GM19351 (cell line): ENCODE data around the gene RFC1.
"Not testable (repeated sequence)": the region's sequence is repeated elsewhere in the genome, so short reads cannot be mapped to it uniquely, and the experiment has no call there.

Experiments used
- ATAC-seq: cut with Tn5 transposase; IDR thresholded peaks from one replicate; pipeline ENCODE4 v1.9.1; 2021; ENCODE audit warnings: mild to moderate bottlenecking, moderate library complexity; ENCODE audit not compliant: unreplicated experiment

Gene RFC1

DNA sequence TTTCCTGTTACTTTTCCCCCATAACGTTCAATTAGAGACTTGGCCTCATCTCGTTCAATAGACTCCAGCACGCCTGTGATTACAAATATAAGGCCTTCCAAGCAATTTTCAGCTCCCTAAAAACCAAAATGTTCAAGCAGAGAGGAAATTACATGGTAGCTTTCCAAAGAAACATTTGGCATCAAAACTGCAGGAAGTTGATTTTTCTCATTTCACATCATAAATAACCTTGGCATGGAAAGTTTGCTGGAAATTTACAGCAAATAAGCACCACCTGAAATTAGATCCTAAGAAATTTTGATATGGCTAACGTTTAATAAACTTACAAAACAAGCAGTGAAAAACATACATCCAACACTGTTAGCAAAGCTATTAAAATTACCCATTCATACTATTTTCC, 53.3 kb downstream of the RFC1 start:
- ATAC-seq, result no peak

DNA sequence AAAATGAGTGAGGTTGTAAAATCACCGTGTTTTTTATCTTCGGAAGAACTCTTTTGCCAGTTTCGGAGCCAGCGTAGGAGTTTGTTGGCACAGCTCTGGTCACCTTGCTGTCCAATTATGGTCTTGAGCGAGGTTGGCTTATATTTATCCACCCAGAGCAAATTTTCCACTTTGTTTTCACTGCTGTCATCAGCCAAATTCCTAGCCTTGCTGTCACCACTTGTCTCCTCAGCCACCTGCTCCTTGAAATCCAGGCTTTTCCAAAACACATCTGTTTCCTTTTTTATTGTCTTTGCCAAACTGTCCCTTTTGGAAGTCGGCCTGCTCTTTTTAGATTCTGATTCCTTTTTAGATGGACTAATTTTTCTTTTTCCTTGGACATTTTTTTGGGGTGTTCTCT, 57.6 kb downstream of the RFC1 start:
- no peak for ATAC-seq

DNA sequence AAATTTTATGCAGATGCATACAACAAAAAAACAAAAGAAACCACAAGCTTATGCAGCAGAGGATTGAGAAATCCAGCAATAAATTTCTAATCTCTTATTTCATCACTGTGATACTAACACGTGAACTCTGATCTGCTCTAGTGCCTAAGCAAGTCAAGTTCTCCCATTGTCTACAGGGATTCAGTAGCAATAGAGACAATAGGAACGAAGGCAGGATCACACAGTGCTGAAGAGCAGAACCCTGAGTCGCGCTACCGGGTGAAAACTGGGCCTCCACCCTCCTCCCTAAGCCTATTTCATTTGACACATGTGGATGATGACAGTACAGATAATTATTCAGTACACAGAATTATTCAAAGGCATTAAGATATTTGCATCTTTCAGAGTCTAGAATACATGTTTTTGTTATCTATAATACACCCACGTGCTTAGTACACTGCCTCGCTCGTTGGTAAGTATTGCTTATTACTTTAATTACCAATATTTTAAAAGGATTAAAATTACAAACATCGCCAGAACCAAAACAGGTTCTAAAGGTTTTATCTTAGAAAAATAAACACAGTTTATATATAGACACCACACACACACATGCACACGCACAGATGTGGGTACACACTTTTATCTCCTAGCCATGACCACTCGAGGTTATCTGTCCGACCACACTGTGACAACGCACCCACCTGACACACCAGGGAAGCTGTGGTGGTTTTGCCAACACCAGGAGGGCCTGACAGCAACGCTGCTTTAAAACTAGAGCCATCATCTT, 60.1 kb downstream of the RFC1 start:
- ATAC-seq, result no peak

DNA sequence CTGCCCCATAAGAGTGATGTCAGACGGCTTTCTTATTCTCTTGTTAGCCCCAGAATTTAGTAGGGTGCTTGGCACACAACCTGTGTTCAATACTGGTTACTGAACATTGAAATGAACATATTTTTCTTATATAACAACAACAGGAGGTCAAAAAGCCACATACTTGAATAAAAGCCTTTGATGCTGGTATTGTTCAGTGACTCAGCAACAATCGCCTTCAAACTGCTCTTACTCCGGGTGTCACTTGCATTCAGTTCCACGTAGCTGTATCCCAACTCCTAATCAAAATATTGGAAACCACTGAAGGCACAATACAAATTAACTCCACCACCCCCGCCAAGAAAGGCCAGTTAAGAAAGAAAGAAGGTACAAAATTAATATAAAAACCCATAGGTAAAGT, 61.5 kb downstream of the RFC1 start:
- ATAC-seq, result no peak

DNA sequence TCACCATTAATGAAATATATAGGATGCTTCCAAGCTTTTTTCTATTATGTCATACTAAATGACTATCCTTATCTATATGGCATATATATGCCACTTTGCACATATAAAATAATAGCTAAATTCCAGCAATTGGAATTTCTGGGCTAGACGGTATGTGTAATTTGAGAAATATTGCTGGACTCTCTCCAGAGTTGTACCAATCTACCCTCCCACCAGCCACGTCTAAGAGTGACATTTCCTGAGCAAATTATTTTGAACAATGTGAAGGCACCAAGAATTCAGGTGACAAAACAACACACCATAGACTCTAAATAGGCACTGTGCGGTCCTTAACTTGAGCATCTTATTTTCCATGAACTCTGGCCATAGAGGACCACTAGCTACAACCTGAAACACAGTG, 62.3 kb downstream of the RFC1 start:
- no peak for ATAC-seq

DNA sequence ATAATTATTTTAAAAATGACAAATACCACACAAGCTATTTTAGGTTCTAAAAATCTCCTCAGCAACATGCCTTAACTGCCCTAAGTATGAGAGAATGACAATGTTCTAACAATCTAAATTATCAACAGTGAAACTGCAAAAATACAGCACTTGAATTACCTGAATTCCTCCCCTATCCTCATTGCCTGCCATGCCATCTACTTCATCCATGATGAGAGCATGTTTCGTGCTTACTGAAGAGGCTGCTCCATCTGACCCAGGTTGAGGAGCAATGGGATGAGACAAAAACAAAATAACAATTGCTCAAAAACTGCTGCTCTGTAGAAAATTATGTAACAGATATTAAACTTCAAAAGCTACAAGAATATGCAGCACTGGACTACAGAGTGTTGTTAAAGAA, 63.3 kb downstream of the RFC1 start:
- ATAC-seq, result no peak

DNA sequence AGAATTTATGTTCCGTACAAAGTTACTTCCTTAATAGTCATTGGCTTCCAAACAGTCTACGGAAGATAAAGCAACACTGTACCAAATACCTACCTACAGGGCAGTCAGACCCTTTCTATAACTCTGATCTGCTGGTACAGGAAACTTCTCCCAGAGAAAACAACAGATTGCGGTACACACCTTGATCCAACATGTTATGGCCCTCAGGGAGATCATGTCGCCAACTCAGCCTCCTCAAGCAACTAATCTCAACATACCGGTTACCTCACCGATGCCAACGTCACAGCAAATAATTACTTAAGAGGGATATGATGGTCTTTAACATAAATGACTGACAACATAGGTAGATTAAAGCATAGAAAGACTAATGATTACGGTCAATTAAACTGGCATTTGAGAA, 70.4 kb downstream of the RFC1 start:
- no peak for ATAC-seq

DNA sequence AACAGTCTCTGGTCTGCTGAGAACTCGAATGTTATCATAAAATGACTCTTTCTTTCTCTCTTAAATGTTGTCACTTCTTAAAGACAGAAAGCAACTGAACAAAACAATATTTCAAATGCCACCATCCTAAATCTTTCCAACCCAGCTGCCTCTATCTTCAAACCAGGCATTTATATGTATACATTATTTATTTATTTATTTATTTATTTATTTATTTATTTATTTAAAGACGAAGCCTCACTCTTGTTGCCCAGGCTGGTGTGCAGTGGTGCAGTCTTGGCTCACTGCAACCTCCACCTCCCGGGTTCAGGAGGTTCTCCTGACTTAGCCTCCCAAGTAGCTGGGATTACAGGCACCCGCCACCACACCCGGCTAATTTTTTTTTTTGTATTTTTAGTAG, 73.7 kb downstream of the RFC1 start:
- not testable (repeated sequence) for ATAC-seq

DNA sequence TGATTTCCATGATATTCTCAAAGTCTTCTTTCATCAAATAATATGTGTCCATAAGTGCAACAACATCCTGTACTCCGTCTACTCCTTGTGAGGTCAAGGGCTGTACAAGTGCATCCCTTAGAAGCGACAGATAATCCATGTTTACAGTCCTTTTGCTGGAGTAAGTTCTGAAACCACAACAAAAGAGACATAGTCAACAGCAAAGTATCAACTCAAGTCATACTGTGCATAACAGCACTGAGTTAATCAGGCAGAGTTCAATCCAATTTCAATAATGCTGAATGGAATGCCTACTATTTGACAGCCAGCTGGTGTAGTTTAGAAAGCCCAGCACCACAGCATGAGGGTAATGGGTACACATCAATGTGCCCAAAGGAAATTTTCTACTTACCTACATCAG, 74.5 kb downstream of the RFC1 start:
- ATAC-seq, result no peak

DNA sequence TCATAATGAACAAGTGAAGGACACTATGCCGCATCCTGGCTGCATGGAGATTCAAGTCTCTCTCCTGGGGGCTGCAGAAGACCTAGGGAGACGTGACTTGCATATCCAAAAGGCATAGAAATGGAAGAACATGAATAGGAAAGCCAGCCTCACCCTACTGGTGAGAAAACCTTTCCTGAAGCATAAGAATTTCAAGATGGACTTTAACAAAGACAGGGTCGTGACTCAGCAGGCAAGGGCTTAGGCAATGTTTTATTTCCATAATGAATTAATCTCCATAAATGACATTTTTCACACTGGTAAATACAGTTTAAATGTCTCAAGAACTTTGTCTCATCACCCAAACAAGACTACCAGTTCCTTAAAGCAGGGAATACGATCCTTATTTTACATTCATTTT, 78.9 kb downstream of the RFC1 start:
- no peak for ATAC-seq

DNA sequence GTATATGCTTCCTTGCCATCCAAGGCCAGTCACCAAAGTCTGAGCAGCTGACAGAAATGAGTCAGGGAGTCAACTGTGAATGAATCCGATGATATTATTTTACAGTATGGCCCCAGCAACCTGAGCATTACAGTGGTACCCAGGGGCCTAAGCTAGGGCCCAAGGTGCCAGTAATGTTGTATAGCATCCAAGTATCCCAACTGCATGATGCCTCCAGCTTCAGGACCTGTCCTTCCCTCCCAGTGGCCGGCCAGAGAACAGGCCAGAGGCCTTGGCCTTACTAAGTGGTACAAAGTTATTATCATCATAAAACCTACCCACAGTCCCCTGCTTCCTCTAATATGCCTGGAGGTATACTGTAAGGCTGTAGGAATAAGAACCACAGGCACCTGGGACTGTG, 79.9 kb downstream of the RFC1 start:
- ATAC-seq, result no peak

DNA sequence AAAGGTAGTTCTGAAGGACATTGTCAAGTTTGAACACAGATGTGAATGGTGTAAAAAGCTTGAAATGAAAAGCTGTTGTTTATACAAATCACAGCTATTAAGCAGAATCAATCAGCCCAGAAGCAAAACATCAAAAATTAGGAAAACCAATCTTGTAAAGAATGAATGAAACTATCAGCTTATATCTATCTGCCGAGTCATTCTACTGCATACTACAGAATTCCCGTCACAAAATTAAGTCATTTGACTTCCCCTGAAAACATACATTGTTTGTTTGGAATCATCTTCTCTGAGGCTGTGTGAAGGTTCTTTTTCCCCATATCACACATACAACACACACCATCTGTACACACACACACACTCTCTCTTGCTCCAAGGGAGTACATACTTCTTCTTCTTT, 80.3 kb downstream of the RFC1 start:
- ATAC-seq, result no peak

DNA sequence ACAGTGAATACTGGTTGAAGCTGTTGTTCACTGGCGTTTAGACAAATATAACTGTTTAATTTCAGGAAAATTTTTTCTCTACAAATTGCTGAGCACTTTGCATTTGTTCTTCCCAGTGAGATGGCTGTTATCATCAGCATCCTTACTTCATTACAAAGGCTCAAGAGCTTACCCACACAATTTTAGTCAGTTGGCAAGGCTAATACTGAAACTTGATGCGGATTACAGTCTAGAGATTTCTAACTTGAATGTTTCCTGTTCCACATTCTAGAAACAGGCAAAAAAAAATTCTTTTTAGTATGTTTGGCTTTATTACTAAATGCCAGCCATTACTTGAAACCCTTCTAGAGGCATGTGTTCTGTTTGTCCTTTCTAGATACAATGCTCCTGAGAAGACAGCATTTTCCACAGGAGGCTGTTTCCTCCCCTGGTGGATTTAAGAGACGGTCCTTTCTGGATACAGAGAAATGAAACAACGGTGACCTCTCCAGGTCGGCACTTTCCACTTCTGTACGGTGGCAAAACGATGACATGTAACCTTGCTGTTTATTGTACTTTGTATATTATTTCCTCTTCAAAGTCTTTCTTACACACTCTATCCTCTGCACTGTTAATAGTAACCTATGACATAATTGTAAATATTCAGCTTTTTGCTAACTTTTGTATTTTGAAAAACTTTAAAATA, 80.9 kb downstream of the RFC1 start:
- ATAC-seq, result no peak

DNA sequence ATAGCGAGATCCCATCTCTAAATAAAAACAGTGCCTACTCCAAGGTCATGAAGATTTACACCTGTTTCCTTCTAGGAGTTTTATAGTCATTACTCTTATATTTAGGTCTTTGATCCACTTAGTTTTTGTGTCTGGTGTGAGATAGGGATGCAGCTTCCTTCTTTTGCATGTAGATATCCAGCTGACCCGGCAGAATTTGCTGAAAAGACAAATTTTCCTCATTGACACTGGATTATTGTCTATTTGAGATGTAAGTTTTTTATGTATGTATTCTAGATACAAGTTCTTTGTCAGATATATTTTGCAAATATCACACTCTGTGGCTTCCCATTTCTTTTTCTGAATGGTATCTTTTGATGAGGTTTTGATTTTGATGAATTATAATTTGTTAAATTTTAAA, 85.4 kb downstream of the RFC1 start:
- ATAC-seq, result no peak

DNA sequence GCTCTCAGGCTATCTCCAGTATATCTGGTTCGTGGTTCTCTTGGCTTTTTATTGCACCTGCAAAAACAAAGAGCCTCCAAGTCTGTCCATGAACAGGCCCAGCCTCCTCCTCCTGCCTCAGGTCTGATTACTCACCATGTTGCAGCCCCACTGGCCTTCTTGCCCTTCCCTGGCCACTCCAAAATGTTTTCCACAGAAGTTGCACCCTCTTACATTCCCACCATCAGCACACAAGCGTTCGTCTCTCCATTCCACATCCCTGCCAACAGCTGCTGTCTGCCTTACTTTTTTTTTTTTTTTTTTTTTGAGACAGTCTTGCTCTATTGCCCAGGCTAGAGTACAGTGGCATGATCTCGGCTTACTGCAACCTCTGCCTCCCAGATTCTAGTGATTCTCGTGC, 86.7 kb downstream of the RFC1 start:
- ATAC-seq, result no peak

DNA sequence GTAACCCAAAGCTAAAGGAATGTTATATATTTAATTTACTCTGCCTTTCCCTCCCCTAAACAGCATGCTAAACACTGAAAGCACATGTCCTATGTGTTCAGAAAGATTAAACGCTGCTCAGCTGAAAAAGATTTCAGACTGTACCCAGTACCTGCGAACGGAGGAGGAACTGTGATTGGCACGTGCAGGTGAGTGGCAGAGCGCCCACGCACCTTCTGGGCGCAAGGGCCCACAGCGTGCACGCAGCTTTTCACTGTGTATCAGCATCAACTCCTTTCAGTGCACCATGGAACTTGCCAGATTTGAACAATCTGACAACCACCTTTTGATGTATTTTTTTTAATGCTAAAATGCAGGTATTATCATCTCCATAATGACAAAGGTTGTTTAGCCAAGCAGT, 87.7 kb downstream of the RFC1 start:
- no peak for ATAC-seq

DNA sequence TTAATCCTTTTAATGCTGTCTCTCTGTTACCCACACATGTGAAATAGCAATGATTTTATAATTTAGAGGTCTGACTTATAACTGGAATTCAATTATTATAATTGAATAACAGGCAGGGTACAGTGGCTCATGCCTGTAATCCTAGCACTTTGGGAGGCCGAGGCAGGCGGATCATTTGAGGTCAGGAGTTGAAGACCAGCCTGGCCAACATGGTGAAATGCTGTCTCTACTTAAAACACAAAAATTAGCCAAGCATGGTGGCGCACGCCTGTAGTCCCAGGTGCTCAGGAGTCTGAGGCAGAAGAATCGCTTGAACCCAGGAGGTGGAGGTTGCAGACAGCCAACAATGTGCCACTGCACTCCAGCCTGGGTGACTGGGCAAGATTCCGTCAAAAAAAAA, 88.5 kb downstream of the RFC1 start:
- ATAC-seq, result not testable (repeated sequence)

DNA sequence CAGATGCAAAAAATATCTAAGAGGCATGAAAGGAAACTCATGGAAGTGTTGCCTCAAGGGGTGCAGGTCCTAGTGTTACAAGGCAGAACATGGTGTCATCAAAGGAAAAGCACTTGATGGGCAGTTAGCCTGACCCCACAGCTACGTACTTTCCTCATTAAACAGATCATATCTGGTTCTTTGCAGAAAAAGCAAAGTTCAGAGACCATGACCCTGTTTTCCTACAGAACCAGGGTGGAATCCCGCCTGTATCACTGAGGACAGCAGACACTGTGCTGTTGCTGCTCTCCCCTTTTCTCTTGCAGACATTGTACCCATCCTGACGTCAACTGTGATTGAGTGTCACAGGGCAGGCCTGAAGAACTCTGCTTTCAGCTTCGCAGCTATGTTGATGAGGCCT, 91.7 kb downstream of the RFC1 start:
- ATAC-seq, result no peak

DNA sequence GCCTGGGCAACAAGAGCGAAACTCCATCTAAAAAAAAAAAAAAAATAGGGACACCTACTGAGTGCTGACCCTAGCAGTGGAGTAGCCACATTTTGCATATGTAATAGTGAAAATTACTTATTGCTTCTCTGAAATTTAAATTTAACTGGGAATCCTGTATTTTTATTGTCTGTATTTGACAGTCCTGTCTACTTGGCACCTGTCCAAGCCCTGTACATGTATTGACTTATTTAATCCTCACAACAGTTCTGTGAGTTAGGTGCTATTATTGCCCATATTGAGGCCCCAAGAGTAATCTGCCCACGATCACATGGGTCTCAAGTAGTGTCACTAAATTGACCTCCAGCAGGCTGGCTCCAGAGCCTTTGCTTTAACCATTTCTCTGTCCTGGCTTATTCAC, 102.3 kb downstream of the RFC1 start:
- no peak for ATAC-seq

DNA sequence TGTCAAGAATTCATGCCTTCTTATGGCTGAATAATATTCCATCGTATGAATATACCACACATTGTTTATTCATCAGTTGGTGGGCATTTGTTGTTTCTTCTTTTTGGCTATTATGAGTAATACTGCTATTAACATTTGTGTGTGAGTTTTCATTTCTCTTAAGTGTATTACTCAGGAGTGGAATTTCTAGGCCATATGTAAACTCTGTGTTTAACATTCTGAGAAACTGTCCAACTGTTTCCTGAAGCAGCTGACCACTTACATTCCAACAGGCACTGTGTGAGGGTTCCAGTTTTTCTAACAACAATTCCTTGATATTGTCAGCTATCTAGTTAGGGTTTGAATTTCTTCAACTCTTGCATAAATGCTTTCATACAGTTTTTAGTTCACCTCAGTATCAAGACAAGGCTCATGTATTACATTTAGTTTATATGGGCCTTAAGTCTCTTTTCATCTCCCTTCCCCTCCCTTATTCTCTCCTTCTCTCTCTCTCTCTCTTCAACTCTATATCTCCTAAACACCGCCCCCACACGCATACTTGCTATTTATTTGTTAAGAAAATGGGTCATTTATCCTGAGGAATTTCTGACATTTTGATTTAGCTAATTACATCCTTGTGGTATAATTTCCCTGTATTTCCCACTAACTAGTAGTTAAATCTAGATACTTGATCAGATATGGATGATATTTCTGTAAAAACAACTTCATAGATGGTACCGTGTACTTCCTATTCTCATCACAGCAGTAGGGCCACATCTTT, 106.4 kb downstream of the RFC1 start:
- no peak for ATAC-seq

DNA sequence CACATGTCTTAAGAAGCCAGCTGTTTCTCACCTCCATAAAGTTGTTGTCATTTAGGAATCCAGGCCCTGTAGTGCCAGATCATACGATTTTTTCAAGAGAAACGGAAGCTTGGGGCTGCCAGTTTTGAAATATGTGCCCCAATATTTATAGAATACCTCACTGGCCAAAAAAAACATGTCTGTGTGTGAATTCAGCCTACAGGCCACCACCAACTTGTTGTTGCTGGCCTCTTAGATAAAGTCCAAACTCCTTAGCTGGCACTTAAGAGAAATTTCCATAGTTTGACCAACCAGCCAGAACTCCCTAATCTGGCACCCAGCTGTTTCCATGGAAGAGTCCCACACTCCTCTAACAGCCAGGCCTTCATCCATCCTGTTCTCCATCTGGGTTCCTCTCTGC, 109.7 kb downstream of the RFC1 start:
- ATAC-seq, result no peak

DNA sequence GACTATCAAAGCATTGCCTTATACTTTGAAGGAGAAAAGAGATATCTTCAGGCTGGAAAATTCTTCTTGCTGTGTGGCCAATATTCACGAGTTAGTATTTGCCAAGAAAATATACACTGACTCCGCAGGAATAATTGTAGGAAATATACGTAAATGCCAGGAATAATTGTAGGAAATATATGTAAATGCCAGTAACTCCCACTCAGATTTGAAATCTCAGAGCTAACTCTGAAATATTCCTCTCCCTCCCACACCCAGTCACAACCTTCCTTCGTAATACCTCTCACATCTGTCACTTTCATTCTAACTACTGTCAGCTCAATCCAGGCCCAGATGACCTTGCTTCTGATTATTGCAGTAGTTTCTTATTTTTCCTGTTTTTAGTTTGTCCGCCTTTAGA, 110.3 kb downstream of the RFC1 start:
- no peak for ATAC-seq
